Liver (tissue), 9 donors: Measurements from ENCODE around the gene EYA4. TPM values are rescaled to one million over a fixed set of nuclear protein-coding genes. Genes with fewer than 3 reads are reported as not detected.

Experiments
- DNase-seq: peaks from one replicate; pipeline ENCODE4 v3.0.0-alpha.2; 2017; ENCODE audit warnings: low spot score
- H3K27ac ChIP-seq, 2 donors: one replicate each; pipeline ENCODE4 v1.7.0; 2013; ENCODE audit warnings: inconsistent platforms in 2 of 2, low read length in 2 of 2, control low read depth in 1 of 2, low read depth in 1 of 2, mild to moderate bottlenecking in 1 of 2
- H3K27me3 ChIP-seq, 4 donors: one replicate each; pipeline versions ENCODE4 v1.6.1 to v1.7.0; 2013; ENCODE audit warnings: low read length in 3 of 4, inconsistent platforms in 1 of 4, mild to moderate bottlenecking in 1 of 4, moderate library complexity in 1 of 4; ENCODE audit not compliant: control insufficient read depth in 4 of 4, insufficient read depth in 4 of 4
- H3K36me3 ChIP-seq, 4 donors: one replicate each; pipeline versions ENCODE4 v1.6.1 to v1.7.0; 2013; ENCODE audit warnings: low read length in 3 of 4, mild to moderate bottlenecking in 3 of 4, low read depth in 1 of 4, moderate library complexity in 1 of 4; ENCODE audit not compliant: control insufficient read depth in 4 of 4, insufficient read depth in 3 of 4
- H3K4me1 ChIP-seq, 4 donors: one replicate each; pipeline versions ENCODE4 v1.6.1 to v1.7.0; 2013; ENCODE audit warnings: low read length in 3 of 4, mild to moderate bottlenecking in 3 of 4, moderate library complexity in 1 of 4; ENCODE audit not compliant: control insufficient read depth in 4 of 4, insufficient read depth in 4 of 4
- H3K4me3 ChIP-seq, 3 donors: one replicate each; pipeline versions ENCODE4 v1.6.1 to v1.7.0; 2013; ENCODE audit warnings: low read length in 3 of 3, control low read depth in 1 of 3, low read depth in 1 of 3, mild to moderate bottlenecking in 1 of 3
- H3K9ac ChIP-seq, 2 donors: one replicate each; pipeline ENCODE4 v1.7.0; 2013; ENCODE audit warnings: low read length in 2 of 2, mild to moderate bottlenecking in 2 of 2, moderate library complexity in 2 of 2, control low read depth in 1 of 2, low read depth in 1 of 2
- H3K9me3 ChIP-seq, 4 donors: one replicate each; pipeline versions ENCODE4 v1.6.1 to v1.7.0; 2013; ENCODE audit warnings: low read length in 3 of 4; ENCODE audit not compliant: control insufficient read depth in 4 of 4
- ATF3 ChIP-seq: IDR thresholded peaks from 2 replicates; pipeline ENCODE4 v1.6.1; 2016; ENCODE audit warnings: antibody characterized with exemption
- EGR1 ChIP-seq, 2 donors: IDR thresholded peaks; 2 replicates each; pipeline ENCODE4 v1.6.1; 2016 to 2018; ENCODE audit warnings: antibody characterized with exemption in 2 of 2, low read depth in 2 of 2
- FOXA1 ChIP-seq: IDR thresholded peaks from 2 replicates; pipeline ENCODE4 v1.6.1; 2016; ENCODE audit warnings: antibody characterized with exemption
- FOXA2 ChIP-seq: IDR thresholded peaks from 2 replicates; pipeline ENCODE4 v1.6.1; 2016; ENCODE audit warnings: antibody characterized with exemption
- GABPA ChIP-seq, 2 donors: IDR thresholded peaks in 1 of 2; conservative IDR thresholded peaks in 1 of 2; 2 replicates each; pipeline ENCODE4 v1.6.1; 2016; ENCODE audit warnings: antibody characterized with exemption in 2 of 2, mild to moderate bottlenecking in 1 of 2, moderate library complexity in 1 of 2
- HNF4A ChIP-seq, 2 donors: conservative IDR thresholded peaks; 2 replicates each; pipeline ENCODE4 v1.6.1; 2016; ENCODE audit warnings: antibody characterized with exemption in 2 of 2, mild to moderate bottlenecking in 2 of 2
- HNF4G ChIP-seq: IDR thresholded peaks from 2 replicates; pipeline ENCODE4 v1.6.1; 2016; ENCODE audit warnings: antibody characterized with exemption
- JUND ChIP-seq, 2 donors: IDR thresholded peaks; 2 replicates each; pipeline ENCODE4 v1.6.1; 2016; ENCODE audit warnings: antibody characterized with exemption in 2 of 2
- NR2F2 ChIP-seq: IDR thresholded peaks from 2 replicates; pipeline ENCODE4 v1.6.1; 2016; ENCODE audit warnings: antibody characterized with exemption
- RAD21 ChIP-seq, 2 donors: IDR thresholded peaks; 2 replicates each; pipeline ENCODE4 v1.6.1; 2016; ENCODE audit warnings: antibody characterized with exemption in 2 of 2, mild to moderate bottlenecking in 2 of 2
- RXRA ChIP-seq, 2 donors: IDR thresholded peaks; 2 replicates each; pipeline ENCODE4 v1.6.1; 2017 to 2018; ENCODE audit warnings: antibody characterized with exemption in 2 of 2, mild to moderate bottlenecking in 1 of 2
- SP1 ChIP-seq: IDR thresholded peaks from 2 replicates; pipeline ENCODE4 v1.6.1; 2018; ENCODE audit warnings: antibody characterized with exemption, mild to moderate bottlenecking
- TAF1 ChIP-seq: conservative IDR thresholded peaks from 2 replicates; pipeline ENCODE4 v1.6.1; 2016; ENCODE audit warnings: antibody characterized with exemption, mild to moderate bottlenecking
- YY1 ChIP-seq: IDR thresholded peaks from 2 replicates; pipeline ENCODE4 v1.6.1; 2016; ENCODE audit warnings: antibody characterized with exemption, mild to moderate bottlenecking
- ZBTB33 ChIP-seq: IDR thresholded peaks from 2 replicates; pipeline ENCODE4 v1.6.1; 2016; ENCODE audit warnings: antibody characterized with exemption
- WGBS: extraction: QIAGEN DNeasy Blood & Tissue Kit; methylation state at CpG from one replicate; pipeline ENCODE4 v1.1.7; 2013; 5-methylcytosine and 5-hydroxymethylcytosine counted together
- polyA plus RNA-seq, 2 donors: library from polyadenylated mRNA; stranded (reverse) in 1 of 2; unstranded in 1 of 2; fragments of 200-250 nt in 1 of 2; fragments of >200 nt in 1 of 2; fragmentation: Nextera tagmentation in 1 of 2; extraction: Ambion mirVana in 1 of 2; gene quantifications; one replicate each; pipeline versions ENCODE4 v1.2.1 to v1.2.3, GENCODE V29; 2013 to 2015
- total RNA-seq, 2 donors: library from RNA; depleted of rRNA; stranded (reverse); fragments of >200 nt; gene quantifications; one replicate each; pipeline ENCODE4 v1.2.3, GENCODE V29; 2014
- TF ChIP-seq, protein P1 (sequence below): fragments of 150-350 bp; IDR thresholded peaks from 2 replicates; pipeline ENCODE4 v1.5.1; 2017; ENCODE audit warnings: improper control_type of control experiment, low read depth, low read length; ENCODE audit not compliant: missing input control
- donor health status: healthy.
- donor health status: healthy.
- donor health status: healthy.
- donor health status: healthy.
- donor health status: healthy.

The EYA4 gene
- total and polyA plus RNA-seq, 4 donors = 0.05 to 0.50 TPM; not detected in 2

DNA sequence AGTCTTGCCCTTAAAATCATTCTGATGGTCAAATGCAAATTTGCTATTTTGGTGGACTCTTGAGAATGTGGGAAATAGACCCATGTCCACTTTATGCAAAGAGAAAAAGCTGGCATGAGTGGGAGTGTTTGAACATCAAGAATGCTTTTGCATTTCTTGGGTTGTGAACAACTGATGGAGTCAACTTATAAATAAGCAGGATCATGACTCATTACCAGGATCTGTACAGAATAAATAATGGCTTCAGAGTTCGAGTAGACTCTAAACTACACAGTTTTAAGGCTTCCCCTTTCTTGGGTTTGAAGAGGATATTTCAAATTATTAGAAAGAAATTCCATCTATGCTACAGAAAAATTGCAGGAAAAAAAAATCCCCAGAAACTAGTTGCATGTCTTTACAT, 195.5 kb downstream of the EYA4 start:
- no peak for TF ChIP-seq FOXA1
- TF ChIP-seq TAF1 = no peak
- no peak for TF ChIP-seq ATF3
- TF ChIP-seq NR2F2 = no peak
- TF ChIP-seq FOXA2 = no peak
- TF ChIP-seq RXRA (IDR thresholded peaks at IDR 0.05) = no peak
- no peak for TF ChIP-seq GABPA (IDR thresholded peaks at IDR 0.05 in 1 of 2, conservative IDR thresholded peaks at IDR 0.05 in 1 of 2)
- no peak for TF ChIP-seq JUND (IDR thresholded peaks at IDR 0.05)
- TF ChIP-seq YY1 = no peak
- TF ChIP-seq SP1 = no peak
- no peak for TF ChIP-seq HNF4G
- TF ChIP-seq EGR1 (IDR thresholded peaks at IDR 0.05; ENCODE audit: low read depth in 2 of 2) = no peak
- TF ChIP-seq HNF4A (conservative IDR thresholded peaks at IDR 0.05) = no peak
- TF ChIP-seq RAD21 (IDR thresholded peaks at IDR 0.05) = no peak
- TF ChIP-seq ZBTB33 = no peak
- H3K36me3 ChIP-seq = no peaks in the 10 kb centered on the region
- H3K9me3 ChIP-seq = no peaks in the 10 kb centered on the region
- no peak overlapping the region for H3K4me3 ChIP-seq
- WGBS = 70% methylated on average over 1 of the region's 1 CpG
- H3K27ac ChIP-seq = no peak overlapping the region
- DNase-seq = no peak
- H3K27me3 ChIP-seq = no peaks in the 10 kb centered on the region
- no peak overlapping the region for H3K9ac ChIP-seq
- peaks cover 0 to 22% (median 5%) of the 10 kb centered on the region in 4 donors for H3K4me1 ChIP-seq

DNA sequence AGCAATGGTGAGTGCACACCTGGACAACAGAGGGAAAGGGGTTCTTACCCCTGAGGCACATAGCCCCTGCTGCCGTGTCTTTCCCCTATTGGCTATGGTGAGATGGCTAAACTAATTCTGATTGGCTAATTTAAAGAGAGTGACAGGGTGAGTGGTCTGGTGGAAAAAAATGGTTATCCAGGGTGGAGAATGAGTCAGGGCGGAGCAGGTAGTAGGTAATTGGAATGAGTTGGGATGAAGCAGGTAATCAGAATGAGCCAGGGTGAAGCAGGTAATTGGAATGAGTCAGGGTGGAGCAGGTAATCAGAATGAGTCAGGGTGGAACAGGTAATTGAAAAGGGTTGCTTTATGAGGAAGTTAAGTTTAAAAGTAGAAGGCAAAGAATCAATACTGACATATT, 200.3 kb downstream of the EYA4 start:
- no peak for TF ChIP-seq SP1
- no peak for TF ChIP-seq GABPA (IDR thresholded peaks at IDR 0.05 in 1 of 2, conservative IDR thresholded peaks at IDR 0.05 in 1 of 2)
- TF ChIP-seq, protein P1, sequence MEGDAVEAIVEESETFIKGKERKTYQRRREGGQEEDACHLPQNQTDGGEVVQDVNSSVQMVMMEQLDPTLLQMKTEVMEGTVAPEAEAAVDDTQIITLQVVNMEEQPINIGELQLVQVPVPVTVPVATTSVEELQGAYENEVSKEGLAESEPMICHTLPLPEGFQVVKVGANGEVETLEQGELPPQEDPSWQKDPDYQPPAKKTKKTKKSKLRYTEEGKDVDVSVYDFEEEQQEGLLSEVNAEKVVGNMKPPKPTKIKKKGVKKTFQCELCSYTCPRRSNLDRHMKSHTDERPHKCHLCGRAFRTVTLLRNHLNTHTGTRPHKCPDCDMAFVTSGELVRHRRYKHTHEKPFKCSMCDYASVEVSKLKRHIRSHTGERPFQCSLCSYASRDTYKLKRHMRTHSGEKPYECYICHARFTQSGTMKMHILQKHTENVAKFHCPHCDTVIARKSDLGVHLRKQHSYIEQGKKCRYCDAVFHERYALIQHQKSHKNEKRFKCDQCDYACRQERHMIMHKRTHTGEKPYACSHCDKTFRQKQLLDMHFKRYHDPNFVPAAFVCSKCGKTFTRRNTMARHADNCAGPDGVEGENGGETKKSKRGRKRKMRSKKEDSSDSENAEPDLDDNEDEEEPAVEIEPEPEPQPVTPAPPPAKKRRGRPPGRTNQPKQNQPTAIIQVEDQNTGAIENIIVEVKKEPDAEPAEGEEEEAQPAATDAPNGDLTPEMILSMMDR = no peak
- no peak for TF ChIP-seq ZBTB33
- no peak for TF ChIP-seq YY1
- TF ChIP-seq FOXA2 = no peak
- no peak for TF ChIP-seq FOXA1
- Histone ChIP-seq H3K27ac (no peak overlapping the region), H3K27me3 (no peaks in the 10 kb centered on the region), H3K4me3 (no peak overlapping the region), H3K9ac (no peak overlapping the region), H3K36me3 (no peaks in the 10 kb centered on the region), H3K9me3 (no peaks in the 10 kb centered on the region), H3K4me1 (peaks cover 0 to 7% (median 0%) of the 10 kb centered on the region in 4 donors)
- no peak for DNase-seq
- WGBS = 91% methylated on average over 2 of the region's 2 CpGs
